CD4-positive, CD25-positive, alpha-beta regulatory T cell (primary cell): ENCODE results near the gene STX4. TPM values are rescaled to one million over a fixed set of nuclear protein-coding genes. Genes with fewer than 3 reads are reported as not detected.
A peak's percentile ranks its signal among the peaks of the same experiment; 100 is the strongest.

ENCODE experiments used
- ATAC-seq, 2 donors: fragments of 150-1000 bp; cut with Tn5 transposase; one replicate each; pipeline ENCODE4 v1.10.0; 2021; ENCODE audit warnings: low read depth in 2 of 2, moderate number of reproducible peaks in 2 of 2, moderate library complexity in 1 of 2
- DNase-seq, 3 donors: peaks; one replicate each; pipeline versions ENCODE4 v3.0.0 to v3.0.0-alpha.2; 2012 to 2022; ENCODE audit warnings: mixed read lengths in 1 of 3
- H3K27ac ChIP-seq: one replicate; pipeline ENCODE4 v1.7.0; 2013; ENCODE audit warnings: mild to moderate bottlenecking, low read length; ENCODE audit not compliant: insufficient read depth, poor library complexity, severe bottlenecking
- H3K27me3 ChIP-seq: one replicate; pipeline ENCODE4 v1.7.0; 2013; ENCODE audit warnings: low read length; ENCODE audit not compliant: control insufficient read depth, insufficient read depth
- H3K36me3 ChIP-seq: one replicate; pipeline ENCODE4 v1.7.0; 2013; ENCODE audit warnings: mild to moderate bottlenecking, low read length, moderate library complexity; ENCODE audit not compliant: control insufficient read depth, insufficient read depth
- H3K4me1 ChIP-seq: 2 replicates; pipeline ENCODE4 v1.7.0; 2013; ENCODE audit warnings: mild to moderate bottlenecking, low read length; ENCODE audit not compliant: insufficient read depth, control insufficient read depth, poor library complexity, severe bottlenecking
- H3K4me3 ChIP-seq: one replicate; pipeline ENCODE4 v1.7.0; 2013; ENCODE audit warnings: low read depth, mild to moderate bottlenecking, low read length, moderate library complexity
- H3K9me3 ChIP-seq, 2 experiments: 1 replicate in 1 of 2; 2 replicates in 1 of 2; pipeline ENCODE4 v1.7.0; 2013; ENCODE audit warnings: low read length in 2 of 2, mild to moderate bottlenecking in 1 of 2, moderate library complexity in 1 of 2; ENCODE audit not compliant: control insufficient read depth in 2 of 2
- H3K27ac Mint-ChIP-seq, 3 donors: one replicate each; pipeline ENCODE4 v1.8.0; 2020 to 2022; ENCODE audit warnings: mild to moderate bottlenecking in 3 of 3, mixed read lengths in 3 of 3, moderate library complexity in 2 of 3
- H3K27me3 Mint-ChIP-seq: one replicate; pipeline ENCODE4 v1.8.0; 2022; ENCODE audit warnings: mild to moderate bottlenecking, mixed read lengths
- H3K36me3 Mint-ChIP-seq: one replicate; pipeline ENCODE4 v1.8.0; 2020; ENCODE audit warnings: mixed read lengths
- H3K4me1 Mint-ChIP-seq, 4 donors: one replicate each; pipeline ENCODE4 v1.8.0; 2020 to 2022; ENCODE audit warnings: mixed read lengths in 4 of 4, mild to moderate bottlenecking in 1 of 4
- H3K4me3 Mint-ChIP-seq, 4 donors: one replicate each; pipeline ENCODE4 v1.8.0; 2020 to 2022; ENCODE audit warnings: mild to moderate bottlenecking in 4 of 4, mixed read lengths in 4 of 4, moderate library complexity in 3 of 4
- H3K9me3 Mint-ChIP-seq, 7 donors: one replicate each; pipeline ENCODE4 v1.8.0; 2020 to 2022; ENCODE audit warnings: mixed read lengths in 7 of 7, mild to moderate bottlenecking in 3 of 7, moderate library complexity in 2 of 7
- polyA plus RNA-seq, 4 donors: library from polyadenylated mRNA; unstranded; fragments of 300-500 nt; fragmentation: Illumina TruSeq; gene quantifications; one replicate each; pipeline ENCODE4 v1.2.3, GENCODE V29; 2021
- total RNA-seq: library from RNA; stranded (reverse); gene quantifications from one replicate; pipeline ENCODE4 v1.2.3, GENCODE V29; 2022

The STX4 gene
- total and polyA plus RNA-seq, 5 donors from 2014 or later = 19.1 to 80.7 (median 27.2) TPM

DNA sequence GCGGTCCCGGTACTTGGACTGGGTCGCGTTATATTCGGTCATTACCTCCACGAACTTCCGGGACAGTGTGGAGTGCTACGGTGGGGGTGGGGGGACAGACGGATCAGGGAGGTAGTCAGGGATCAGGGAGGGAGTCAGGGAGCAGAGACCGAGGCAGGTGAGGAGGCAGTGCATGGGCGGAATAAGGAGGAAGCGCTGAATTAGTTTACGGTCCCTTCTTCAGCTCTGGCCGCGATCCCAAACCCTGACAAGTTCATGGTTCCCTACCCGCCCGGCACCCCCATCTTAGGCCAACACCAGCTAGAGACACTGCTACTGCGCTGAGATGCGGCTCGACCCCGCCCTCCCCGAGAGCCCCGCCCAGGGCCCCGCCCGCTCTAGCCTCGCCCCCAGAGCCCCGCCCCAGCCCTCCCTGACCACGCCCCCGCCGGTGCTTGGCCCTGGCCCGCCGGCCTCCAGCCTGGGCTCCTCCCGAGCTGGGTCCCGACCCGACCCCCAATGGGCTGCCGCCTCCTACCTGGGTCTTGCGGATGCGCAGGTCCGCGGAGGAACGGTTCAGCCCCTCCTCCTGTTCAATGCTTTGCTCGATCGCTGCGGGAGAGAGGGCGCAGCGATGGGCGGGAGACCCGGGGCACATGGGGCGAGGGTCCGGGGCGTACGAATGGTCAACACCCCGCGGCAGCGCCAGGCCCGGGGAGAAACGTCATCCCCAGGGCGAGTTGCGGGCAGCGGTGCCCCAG lies 36.2 kb upstream of the STX4 start:
- peak overlapping the region; percentile 52 to 79 (median 78) for H3K27ac Mint-ChIP-seq
- no peaks in the 10 kb centered on the region for H3K27me3 ChIP-seq
- H3K4me3 Mint-ChIP-seq = peak overlapping the region; percentile 61 to 82 (median 79)
- peaks cover 12% of the 10 kb centered on the region for H3K4me1 ChIP-seq
- peaks cover 0 to 9% (median 1%) of the 10 kb centered on the region in 4 donors for H3K4me1 Mint-ChIP-seq
- peak; percentile 96 to 97 for ATAC-seq
- H3K4me3 ChIP-seq = peak overlapping the region; percentile 41
- no peaks in the 10 kb centered on the region for H3K36me3 ChIP-seq
- H3K9me3 Mint-ChIP-seq = peaks cover 0 to 1% (median 0%) of the 10 kb centered on the region in 7 donors
- peaks cover 12% of the 10 kb centered on the region for H3K27me3 Mint-ChIP-seq
- H3K9me3 ChIP-seq = no peaks in the 10 kb centered on the region
- H3K36me3 Mint-ChIP-seq = no peaks in the 10 kb centered on the region
- H3K27ac ChIP-seq = peak overlapping the region; percentile 51
- DNase-seq = peak; percentile 64 to 76 (median 75)

DNA sequence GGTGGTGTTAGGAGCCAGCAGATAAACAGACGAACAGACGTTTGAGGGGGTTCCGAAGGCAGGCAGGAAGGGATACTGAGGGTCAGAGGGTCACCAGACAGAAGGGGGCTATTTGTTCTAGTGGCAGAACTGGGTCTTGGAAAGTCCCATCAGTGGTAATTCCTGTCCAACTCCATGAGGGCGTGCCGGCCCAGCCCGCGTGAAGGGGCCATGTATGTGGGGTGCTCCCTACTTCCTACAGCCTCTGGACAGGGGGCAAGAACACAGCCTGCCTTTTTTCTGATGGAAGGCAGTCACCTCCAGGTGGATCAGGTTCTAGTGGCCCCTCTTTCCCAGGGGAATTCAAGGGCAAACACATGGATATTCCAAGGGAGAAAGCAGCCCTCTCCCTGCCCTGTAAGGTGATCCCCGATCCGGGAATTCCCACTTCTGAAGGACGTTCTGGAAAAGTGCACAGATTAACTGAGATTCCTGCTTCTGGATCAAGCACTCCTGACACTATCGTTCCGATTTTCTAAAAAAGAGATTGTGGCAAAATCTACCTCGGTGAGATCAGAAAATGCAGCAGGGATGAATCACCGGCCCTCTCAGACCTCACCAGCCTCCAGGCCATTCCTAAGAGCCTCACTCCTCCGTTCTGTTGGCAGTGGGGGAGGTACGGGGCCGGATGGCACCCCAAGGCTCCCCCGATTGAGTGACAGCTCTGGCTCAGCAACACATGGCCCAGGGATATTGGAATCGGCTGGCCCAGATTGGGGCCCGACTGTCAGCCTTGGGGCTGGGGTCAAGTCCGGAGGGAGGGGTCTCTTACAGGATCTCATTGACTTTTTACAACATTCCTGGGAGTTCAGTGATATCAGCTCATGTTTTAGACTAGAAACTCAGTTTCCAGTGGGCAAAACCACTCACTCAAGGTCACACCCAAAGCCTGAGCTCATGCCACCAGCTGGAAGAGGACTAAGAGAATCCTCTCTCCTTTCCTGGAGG lies 35.3 kb upstream of the STX4 start:
- DNase-seq (no peak), ATAC-seq (no peak)
- peaks cover 12% of the 10 kb centered on the region for H3K4me1 ChIP-seq
- no peaks in the 10 kb centered on the region for H3K36me3 Mint-ChIP-seq
- peak overlapping the region; percentile 52 to 76 (median 64) for H3K4me3 Mint-ChIP-seq
- H3K27ac Mint-ChIP-seq = no peak overlapping the region
- peaks cover 14% of the 10 kb centered on the region for H3K27me3 Mint-ChIP-seq
- no peaks in the 10 kb centered on the region for H3K36me3 ChIP-seq
- H3K4me3 ChIP-seq = no peak overlapping the region
- H3K27me3 ChIP-seq = no peaks in the 10 kb centered on the region
- no peaks in the 10 kb centered on the region for H3K9me3 ChIP-seq
- peaks cover 0 to 1% (median 0%) of the 10 kb centered on the region in 7 donors for H3K9me3 Mint-ChIP-seq
- H3K27ac ChIP-seq = no peak overlapping the region
- H3K4me1 Mint-ChIP-seq = peaks cover 0 to 9% (median 1%) of the 10 kb centered on the region in 4 donors

DNA sequence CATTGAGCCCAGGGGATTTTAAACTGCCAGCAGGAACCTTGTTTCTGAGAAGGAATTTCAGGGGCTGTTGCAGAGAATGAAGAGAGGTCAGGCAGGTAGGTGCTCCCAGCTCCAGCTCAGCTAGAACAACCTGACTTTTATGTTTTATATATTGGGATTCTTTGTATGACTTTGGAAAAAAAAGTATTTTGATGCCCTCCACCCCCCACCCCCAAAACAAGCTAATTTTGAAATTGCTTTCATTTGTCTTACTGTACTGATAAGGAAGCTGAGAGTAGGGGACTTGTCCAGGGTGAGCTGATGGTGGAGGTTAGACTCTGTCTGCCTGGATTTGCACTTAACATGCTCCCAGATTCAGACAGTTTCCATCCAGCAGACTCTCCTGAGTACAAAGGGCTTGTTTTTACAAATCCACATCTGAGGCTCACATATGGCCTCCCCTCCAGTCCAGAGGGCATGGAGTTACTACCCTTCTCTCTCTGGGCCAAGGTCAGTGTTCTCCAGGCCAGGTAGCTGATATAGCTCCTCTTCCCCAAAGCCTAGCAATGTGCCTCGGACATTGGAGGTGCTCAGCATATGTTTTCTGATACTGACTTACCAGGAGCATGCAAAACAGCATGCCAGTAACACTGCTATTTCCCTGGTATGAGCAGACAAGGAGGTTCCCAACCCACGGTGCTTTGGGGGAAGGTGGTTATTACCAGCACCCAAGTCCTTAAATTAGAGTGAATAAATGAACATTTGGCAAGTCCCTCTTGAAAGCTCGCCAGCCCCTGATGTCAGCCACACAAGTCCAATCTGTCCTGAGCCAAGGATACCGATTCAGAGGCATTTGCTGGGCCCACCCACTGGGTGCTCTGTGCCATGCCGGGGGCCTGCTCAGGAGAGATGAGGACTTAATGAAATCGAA lies 34.3 kb upstream of the STX4 start:
- Histone ChIP-seq H3K4me1 (peaks cover 12% of the 10 kb centered on the region), H3K9me3 (no peaks in the 10 kb centered on the region), H3K27me3 (no peaks in the 10 kb centered on the region), H3K27ac (no peak overlapping the region), H3K36me3 (no peaks in the 10 kb centered on the region), H3K4me3 (no peak overlapping the region)
- ATAC-seq = no peak
- DNase-seq = no peak
- peak overlapping the region in 1 of 3 donors; percentile 2 for H3K27ac Mint-ChIP-seq
- H3K4me1 Mint-ChIP-seq = peaks cover 0 to 11% (median 1%) of the 10 kb centered on the region in 4 donors
- H3K27me3 Mint-ChIP-seq = peaks cover 14% of the 10 kb centered on the region
- H3K36me3 Mint-ChIP-seq = no peaks in the 10 kb centered on the region
- peaks cover 0 to 1% (median 0%) of the 10 kb centered on the region in 7 donors for H3K9me3 Mint-ChIP-seq
- peak overlapping the region in 2 of 4 donors; percentile 28 to 41 for H3K4me3 Mint-ChIP-seq

DNA sequence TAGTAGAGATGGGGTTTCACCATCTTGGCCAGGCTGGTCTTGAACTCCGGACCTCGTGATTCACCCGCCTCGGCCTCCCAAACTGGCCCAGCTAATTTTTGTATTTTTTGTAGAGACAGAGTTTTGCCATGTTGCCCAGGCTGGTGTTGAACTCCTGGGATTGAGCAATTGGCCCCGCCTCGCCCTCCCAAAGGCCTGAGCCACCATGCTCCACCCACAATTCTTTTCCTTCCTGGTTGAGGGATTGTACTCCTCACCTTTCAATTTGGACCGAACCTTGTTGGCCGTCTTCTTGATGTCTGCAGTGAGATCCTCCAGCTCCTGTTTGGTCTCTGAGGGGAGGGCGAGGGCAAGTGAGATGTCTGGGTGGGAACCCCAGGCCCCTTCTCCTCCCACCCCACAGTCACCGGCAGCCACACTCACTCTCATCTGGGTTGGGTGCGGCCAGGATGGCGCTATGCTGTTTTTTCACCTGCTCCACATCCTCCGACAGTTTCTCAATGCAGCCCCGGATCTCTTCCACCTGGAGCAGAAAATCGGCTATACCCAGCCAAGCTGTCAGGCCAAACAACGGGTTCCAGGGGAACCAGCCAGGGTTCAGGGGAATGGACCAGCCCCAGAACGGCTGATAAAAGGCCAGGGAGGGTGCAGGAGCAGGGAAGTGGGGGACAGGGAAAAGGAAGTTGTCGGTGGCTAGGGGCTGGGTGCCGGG lies 32.5 kb upstream of the STX4 start:
- no peaks in the 10 kb centered on the region for H3K9me3 ChIP-seq
- ATAC-seq (no peak), DNase-seq (no peak)
- H3K9me3 Mint-ChIP-seq = no peaks in the 10 kb centered on the region
- no peak overlapping the region for H3K27ac ChIP-seq
- H3K36me3 Mint-ChIP-seq = no peaks in the 10 kb centered on the region
- peaks cover 20% of the 10 kb centered on the region for H3K27me3 Mint-ChIP-seq
- no peak overlapping the region for H3K27ac Mint-ChIP-seq
- peaks cover 0 to 11% (median 0%) of the 10 kb centered on the region in 4 donors for H3K4me1 Mint-ChIP-seq
- H3K4me1 ChIP-seq = peaks cover 12% of the 10 kb centered on the region
- H3K27me3 ChIP-seq = no peaks in the 10 kb centered on the region
- H3K36me3 ChIP-seq = no peaks in the 10 kb centered on the region
- H3K4me3 Mint-ChIP-seq = no peak overlapping the region
- H3K4me3 ChIP-seq = no peak overlapping the region

DNA sequence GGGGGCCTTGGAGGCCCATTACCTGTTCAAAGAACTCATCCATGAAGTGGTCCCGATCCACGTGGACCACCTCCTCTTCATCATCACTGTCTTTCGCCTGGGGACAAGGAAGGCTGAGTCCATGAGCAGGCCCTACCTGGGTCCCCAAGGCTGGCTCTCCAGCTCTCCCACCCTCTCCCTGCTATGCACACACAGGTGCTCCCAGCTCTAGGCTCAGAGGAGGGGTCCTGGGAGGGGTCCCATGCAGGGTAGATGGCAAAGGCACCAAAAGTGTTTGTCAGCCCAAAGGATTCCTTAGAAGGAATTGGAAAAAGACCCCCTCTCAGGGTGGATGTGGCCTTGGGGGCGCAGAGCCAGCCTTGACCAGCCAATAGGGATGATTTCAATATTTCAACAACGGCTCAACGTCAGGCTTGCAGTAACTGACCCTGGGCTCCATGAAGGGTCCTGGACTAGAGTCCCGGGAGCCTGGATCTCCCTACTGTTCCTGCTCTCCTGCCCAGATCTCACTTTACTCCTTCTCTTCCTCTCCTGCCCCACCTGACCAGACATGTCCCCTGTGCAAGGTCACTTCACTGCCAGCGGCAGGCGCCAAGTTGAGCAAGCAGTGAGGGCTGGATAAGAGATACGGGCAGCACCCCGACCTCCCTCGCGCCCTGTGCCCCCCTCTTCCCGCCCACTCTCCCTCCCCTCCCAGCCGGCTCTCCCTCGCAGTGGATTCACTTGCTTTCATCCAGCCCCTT lies 31.7 kb upstream of the STX4 start:
- H3K9me3 ChIP-seq = no peaks in the 10 kb centered on the region
- H3K27me3 ChIP-seq = no peaks in the 10 kb centered on the region
- Mint-ChIP-seq H3K27ac (no peak overlapping the region), H3K27me3 (peaks cover 20% of the 10 kb centered on the region), H3K4me3 (no peak overlapping the region), H3K36me3 (no peaks in the 10 kb centered on the region), H3K4me1 (peaks cover 0 to 8% (median 0%) of the 10 kb centered on the region in 4 donors), H3K9me3 (no peaks in the 10 kb centered on the region)
- no peak overlapping the region for H3K27ac ChIP-seq
- no peak for ATAC-seq
- peaks cover 9% of the 10 kb centered on the region for H3K4me1 ChIP-seq
- no peaks in the 10 kb centered on the region for H3K36me3 ChIP-seq
- H3K4me3 ChIP-seq = no peak overlapping the region
- no peak for DNase-seq

DNA sequence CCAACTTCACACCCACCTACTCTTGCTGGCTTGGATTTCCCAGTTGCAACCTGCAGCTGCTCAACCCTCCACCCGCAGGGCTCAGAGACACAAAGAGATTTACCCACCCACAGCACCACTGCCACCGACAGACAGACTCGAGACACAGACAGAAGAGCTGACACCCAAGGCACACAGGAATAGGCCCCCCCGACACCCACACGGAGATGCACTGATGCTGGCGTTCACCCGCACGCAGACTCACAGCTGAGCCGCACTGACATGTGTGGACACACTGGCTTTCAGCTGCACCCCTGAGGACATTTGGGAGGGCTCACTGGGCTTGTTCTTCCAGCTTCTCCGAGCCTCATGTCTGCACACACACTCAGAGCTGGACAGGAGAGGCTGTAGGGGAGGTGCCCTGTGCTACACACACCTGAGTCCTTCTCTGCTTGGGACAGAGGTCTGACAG lies 31.1 kb upstream of the STX4 start:
- Mint-ChIP-seq H3K4me3 (no peak overlapping the region), H3K36me3 (no peaks in the 10 kb centered on the region)

More for the DNA sequence above, 31.1 kb upstream of the STX4 start:
- Mint-ChIP-seq H3K27ac (peak overlapping the region in 1 of 3 donors; percentile 43), H3K9me3 (no peaks in the 10 kb centered on the region), H3K27me3 (peaks cover 21% of the 10 kb centered on the region), H3K4me1 (peaks cover 0 to 4% (median 0%) of the 10 kb centered on the region in 4 donors)
- Histone ChIP-seq H3K9me3 (no peaks in the 10 kb centered on the region), H3K27me3 (no peaks in the 10 kb centered on the region), H3K27ac (no peak overlapping the region), H3K4me1 (peaks cover 4% of the 10 kb centered on the region), H3K36me3 (no peaks in the 10 kb centered on the region), H3K4me3 (no peak overlapping the region)
- DNase-seq = no peak
- no peak for ATAC-seq
